HepG2 (cell line): Measurements from ENCODE around the gene NATD1. TPM values are rescaled to one million over a fixed set of nuclear protein-coding genes. Genes with fewer than 3 reads are reported as not detected.

Experiments
- ARNT ChIP-seq: fragments of 450-650 bp; IDR thresholded peaks from 2 replicates; pipeline ENCODE4 v1.6.1; 2017
- ASH2L ChIP-seq: fragments of 300-600, 200-600 bp; sonication (generic); IDR thresholded peaks from 2 replicates; pipeline ENCODE4 v1.7.0; 2017; ENCODE audit warnings: low read depth, mild to moderate bottlenecking, moderate library complexity, mixed read lengths, low read length; ENCODE audit not compliant: insufficient read length
- BATF2 ChIP-seq: sonication (generic); formaldehyde crosslinking; IDR thresholded peaks from 2 replicates; pipeline ENCODE4 v1.8.0; 2022; ENCODE audit warnings: mild to moderate bottlenecking, missing genetic modification reagents, moderate library complexity
- EZH2 ChIP-seq: conservative IDR thresholded peaks from 2 replicates; pipeline ENCODE4 v1.6.1; 2012; ENCODE audit warnings: mild to moderate bottlenecking, low read depth, low read length, moderate library complexity
- HBP1 ChIP-seq: IDR thresholded peaks from 2 replicates; pipeline ENCODE4 v1.6.1; 2016; ENCODE audit warnings: low read depth, control low read depth
- HDAC1 ChIP-seq: sonication (generic); formaldehyde crosslinking; IDR thresholded peaks from 2 replicates; pipeline ENCODE4 v1.5.1; 2020; ENCODE audit warnings: mild to moderate bottlenecking, missing genetic modification reagents
- IKZF5 ChIP-seq: IDR thresholded peaks from 2 replicates; pipeline ENCODE4 v1.6.1; 2018; ENCODE audit warnings: missing genetic modification reagents, mild to moderate bottlenecking, missing compliant biosample characterization
- JDP2 ChIP-seq: sonication (generic); formaldehyde crosslinking; IDR thresholded peaks from 2 replicates; pipeline ENCODE4 v1.8.1; 2022; ENCODE audit warnings: missing genetic modification reagents, borderline replicate concordance
- MED1 ChIP-seq: sonication (generic); formaldehyde crosslinking; IDR thresholded peaks from 2 replicates; pipeline ENCODE4 v1.4.0; 2020; ENCODE audit warnings: missing genetic modification reagents
- MIER2 ChIP-seq: IDR thresholded peaks from 2 replicates; pipeline ENCODE4 v1.6.1; 2016; ENCODE audit warnings: missing biosample characterization, missing genetic modification reagents
- MXD1 ChIP-seq: sonication (generic); formaldehyde crosslinking; IDR thresholded peaks from 2 replicates; pipeline ENCODE4 v1.4.0; 2020; ENCODE audit warnings: mild to moderate bottlenecking, missing genetic modification reagents
- SIX4 ChIP-seq: sonication (generic); formaldehyde crosslinking; IDR thresholded peaks from 2 replicates; pipeline ENCODE4 v1.4.0; 2020; ENCODE audit warnings: missing genetic modification reagents
- SNRNP70 ChIP-seq: fragments of 200-400 bp; formaldehyde crosslinking; IDR thresholded peaks from 2 replicates; pipeline ENCODE4 v1.6.1; 2017; ENCODE audit warnings: mild to moderate bottlenecking, low read depth, low read length, moderate library complexity
- SP5 ChIP-seq: IDR thresholded peaks from 2 replicates; pipeline ENCODE4 v1.6.1; 2016; ENCODE audit warnings: low read depth, borderline replicate concordance
- WIZ ChIP-seq: sonication (generic); formaldehyde crosslinking; IDR thresholded peaks from 2 replicates; pipeline ENCODE4 v1.5.1; 2020; ENCODE audit warnings: mild to moderate bottlenecking, missing genetic modification reagents
- ZSCAN25 ChIP-seq: sonication (generic); formaldehyde crosslinking; IDR thresholded peaks from 2 replicates; pipeline ENCODE4 v1.8.0; 2022; ENCODE audit warnings: mild to moderate bottlenecking, missing genetic modification reagents
- polyA plus RNA-seq, 8 experiments: library from polyadenylated mRNA; depleted of rRNA in 3 of 8; stranded (reverse) in 7 of 8; unstranded in 1 of 8; fragments of >200 nt; fragmentation: Illumina TruSeq in 4 of 8; extraction: Trizol in 4 of 8; gene quantifications; 2 replicates each; pipeline versions ENCODE4 v1.2.1 to v1.2.3, GENCODE V29; 2011 to 2016; ENCODE audit warnings: low read depth in 4 of 8, missing spikeins in 1 of 8, mixed read lengths in 1 of 8; ENCODE audit not compliant: insufficient read depth in 1 of 8
- total RNA-seq, 5 experiments: library from RNA; depleted of rRNA; stranded (reverse); fragments of >200 nt; fragmentation: Illumina TruSeq; extraction: Trizol; gene quantifications; 2 replicates each; pipeline ENCODE4 v1.2.3, GENCODE V29; 2016; ENCODE audit warnings: low read depth in 1 of 5
- TF ChIP-seq, protein P1 (sequence below): sonication (generic); formaldehyde crosslinking; IDR thresholded peaks from 2 replicates; pipeline ENCODE4 v1.4.0; 2020; ENCODE audit warnings: mild to moderate bottlenecking, missing genetic modification reagents
- TF ChIP-seq, protein P2 (sequence below): sonication (generic); formaldehyde crosslinking; IDR thresholded peaks from 2 replicates; pipeline ENCODE4 v1.8.0; 2022; ENCODE audit warnings: mild to moderate bottlenecking, missing genetic modification reagents, borderline replicate concordance

NATD1 gene
- total and polyA plus RNA-seq, 2 of the 13 experiments (the other 11 are each of a cell fraction or from before 2014, with no cell fraction given), result 0.31 to 2.3 TPM

DNA sequence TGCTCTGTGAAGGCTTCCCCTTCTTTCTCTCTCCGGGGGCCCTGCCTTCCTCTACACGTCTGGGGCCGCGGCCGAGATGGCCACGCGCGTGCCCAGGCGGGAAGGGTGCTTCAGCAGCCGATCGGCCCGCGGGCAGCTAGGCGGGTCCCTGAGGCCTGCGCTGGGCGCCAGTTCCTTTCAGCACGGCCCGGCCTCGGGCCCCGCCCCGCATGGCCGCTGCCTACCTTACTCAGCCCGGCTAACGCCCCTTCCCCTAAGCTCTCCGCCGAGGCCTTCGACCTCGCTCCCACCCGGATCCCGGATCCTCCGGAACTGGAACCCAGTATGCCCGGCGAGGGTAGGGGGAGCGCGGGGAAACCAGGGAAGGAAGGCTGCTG lies 39.6 kb downstream of the NATD1 start (continued):
- TF ChIP-seq, protein P1, sequence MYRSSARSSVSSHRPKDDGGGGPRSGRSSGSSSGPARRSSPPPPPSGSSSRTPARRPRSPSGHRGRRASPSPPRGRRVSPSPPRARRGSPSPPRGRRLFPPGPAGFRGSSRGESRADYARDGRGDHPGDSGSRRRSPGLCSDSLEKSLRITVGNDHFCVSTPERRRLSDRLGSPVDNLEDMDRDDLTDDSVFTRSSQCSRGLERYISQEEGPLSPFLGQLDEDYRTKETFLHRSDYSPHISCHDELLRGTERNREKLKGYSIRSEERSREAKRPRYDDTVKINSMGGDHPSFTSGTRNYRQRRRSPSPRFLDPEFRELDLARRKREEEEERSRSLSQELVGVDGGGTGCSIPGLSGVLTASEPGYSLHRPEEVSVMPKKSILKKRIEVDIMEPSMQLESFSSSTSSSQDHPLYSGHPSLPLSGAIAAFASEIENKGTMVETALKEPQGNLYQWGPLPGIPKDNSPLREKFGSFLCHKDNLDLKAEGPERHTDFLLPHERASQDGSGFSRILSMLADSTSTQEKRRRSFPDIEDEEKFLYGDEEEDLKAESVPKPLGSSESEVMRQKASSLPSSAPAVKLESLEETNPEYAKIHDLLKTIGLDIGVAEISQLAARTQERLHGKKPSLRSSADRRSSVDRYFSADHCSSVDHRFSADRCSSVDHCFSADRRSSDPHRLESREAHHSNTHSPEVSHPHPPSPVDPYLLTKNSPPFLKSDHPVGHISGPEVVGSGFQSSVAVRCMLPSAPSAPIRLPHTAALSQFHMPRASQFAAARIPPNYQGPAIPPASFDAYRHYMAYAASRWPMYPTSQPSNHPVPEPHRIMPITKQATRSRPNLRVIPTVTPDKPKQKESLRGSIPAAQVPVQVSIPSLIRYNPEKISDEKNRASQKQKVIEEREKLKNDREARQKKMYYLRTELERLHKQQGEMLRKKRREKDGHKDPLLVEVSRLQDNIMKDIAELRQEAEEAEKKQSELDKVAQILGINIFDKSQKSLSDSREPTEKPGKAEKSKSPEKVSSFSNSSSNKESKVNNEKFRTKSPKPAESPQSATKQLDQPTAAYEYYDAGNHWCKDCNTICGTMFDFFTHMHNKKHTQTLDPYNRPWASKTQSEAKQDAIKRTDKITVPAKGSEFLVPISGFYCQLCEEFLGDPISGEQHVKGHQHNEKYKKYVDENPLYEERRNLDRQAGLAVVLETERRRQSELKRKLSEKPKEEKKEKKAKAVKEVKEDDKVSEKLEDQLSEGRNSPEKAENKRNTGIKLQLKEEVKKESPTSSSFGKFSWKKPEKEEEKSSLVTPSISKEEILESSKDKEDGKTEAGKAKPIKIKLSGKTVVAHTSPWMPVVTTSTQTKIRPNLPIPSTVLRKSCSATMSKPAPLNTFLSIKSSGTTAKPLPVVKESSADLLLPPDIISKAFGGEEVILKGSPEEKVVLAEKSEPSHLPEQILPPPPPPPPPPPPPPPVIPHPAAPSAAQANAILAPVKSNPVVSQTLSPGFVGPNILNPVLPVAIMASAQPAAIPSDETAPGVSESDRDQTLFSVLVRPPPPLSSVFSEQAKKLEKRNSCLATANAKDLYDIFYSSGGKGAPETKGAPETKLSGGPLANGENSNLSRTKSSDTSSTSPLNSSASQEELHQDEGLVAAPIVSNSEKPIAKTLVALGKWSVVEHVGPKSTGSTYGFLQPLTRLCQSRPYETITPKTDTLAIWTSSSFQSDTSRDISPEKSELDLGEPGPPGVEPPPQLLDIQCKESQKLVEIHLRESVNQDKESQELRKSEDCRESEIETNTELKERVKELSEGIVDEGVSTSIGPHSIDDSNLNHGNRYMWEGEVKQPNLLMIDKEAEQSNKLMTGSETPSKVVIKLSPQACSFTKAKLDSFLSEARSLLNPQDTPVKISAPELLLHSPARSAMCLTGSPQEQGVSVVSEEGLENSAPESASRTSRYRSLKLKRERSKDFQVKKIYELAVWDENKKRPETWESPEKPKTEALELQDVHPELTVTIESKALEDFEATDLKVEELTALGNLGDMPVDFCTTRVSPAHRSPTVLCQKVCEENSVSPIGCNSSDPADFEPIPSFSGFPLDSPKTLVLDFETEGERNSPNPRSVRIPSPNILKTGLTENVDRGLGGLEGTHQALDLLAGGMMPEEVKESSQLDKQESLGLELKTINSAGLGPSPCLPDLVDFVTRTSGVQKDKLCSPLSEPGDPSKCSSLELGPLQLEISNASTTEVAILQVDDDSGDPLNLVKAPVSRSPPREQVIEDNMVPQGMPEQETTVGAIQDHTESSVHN (CRISPR knock-in tag), result no peak
- TF ChIP-seq SP5 (CRISPR knock-in tag) (no peak), HDAC1 (no peak), JDP2 (CRISPR knock-in tag) (no peak), MXD1 (peak; percentile 52; the same call in 1 of the 2 replicates), MIER2 (CRISPR knock-in tag) (no peak), IKZF5 (CRISPR knock-in tag) (no peak), ASH2L (no peak), WIZ (CRISPR knock-in tag) (no peak; the same call in 1 of the 2 replicates), BATF2 (CRISPR knock-in tag) (0 out of 2 replicates have a peak, but pooled peaks have one; percentile 6), SNRNP70 (no peak), SIX4 (CRISPR knock-in tag) (no peak), EZH2 (no peak), HBP1 (CRISPR knock-in tag) (no peak), MED1 (CRISPR knock-in tag) (no peak), ARNT (no peak), ZSCAN25 (no peak)
- TF ChIP-seq, protein P2, sequence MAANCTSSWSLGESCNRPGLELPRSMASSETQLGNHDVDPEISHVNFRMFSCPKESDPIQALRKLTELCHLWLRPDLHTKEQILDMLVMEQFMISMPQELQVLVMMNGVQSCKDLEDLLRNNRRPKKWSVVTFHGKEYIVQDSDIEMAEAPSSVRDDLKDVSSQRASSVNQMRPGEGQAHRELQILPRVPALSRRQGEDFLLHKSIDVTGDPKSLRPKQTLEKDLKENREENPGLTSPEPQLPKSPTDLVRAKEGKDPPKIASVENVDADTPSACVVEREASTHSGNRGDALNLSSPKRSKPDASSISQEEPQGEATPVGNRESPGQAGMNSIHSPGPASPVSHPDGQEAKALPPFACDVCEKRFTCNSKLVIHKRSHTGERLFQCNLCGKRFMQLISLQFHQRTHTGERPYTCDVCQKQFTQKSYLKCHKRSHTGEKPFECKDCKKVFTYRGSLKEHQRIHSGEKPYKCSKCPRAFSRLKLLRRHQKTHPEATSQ, result no peak
